B cell (primary cell): ENCODE data around the gene NFKBIB.

Experiments used
- EZH2 ChIP-seq: IDR thresholded peaks from 2 replicates; pipeline ENCODE4 v1.6.1; 2012; ENCODE audit warnings: borderline replicate concordance, low read depth, mild to moderate bottlenecking, moderate library complexity, low read length; ENCODE audit not compliant: insufficient read depth, poor library complexity, severe bottlenecking
- TF ChIP-seq, protein P1 (sequence below): fragments of 200-600 bp; IDR thresholded peaks from one replicate; pipeline ENCODE4 v1.8.0; 2022; ENCODE audit warnings: antibody characterized with exemption, mild to moderate bottlenecking

DNA sequence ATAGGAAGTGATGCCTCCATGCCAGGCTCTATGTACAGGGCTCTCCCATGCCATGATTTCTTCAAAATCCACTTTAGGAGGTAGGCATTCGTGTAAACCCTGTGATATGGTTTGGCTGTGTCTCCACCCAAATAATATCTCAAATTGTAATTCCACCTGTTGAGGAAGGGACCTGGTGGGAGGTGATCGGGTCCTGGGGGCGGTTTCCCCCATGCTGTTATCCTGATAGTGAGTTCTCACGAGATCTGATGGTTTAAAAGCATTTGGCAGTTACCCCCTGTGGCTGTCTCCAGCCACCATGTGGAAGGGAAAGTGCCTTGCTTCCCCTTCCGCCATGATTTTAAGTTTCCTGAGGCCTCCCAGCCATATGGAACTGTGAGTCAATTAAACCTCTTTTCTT, 22.7 kb downstream of the NFKBIB start:
- TF ChIP-seq, protein P1, sequence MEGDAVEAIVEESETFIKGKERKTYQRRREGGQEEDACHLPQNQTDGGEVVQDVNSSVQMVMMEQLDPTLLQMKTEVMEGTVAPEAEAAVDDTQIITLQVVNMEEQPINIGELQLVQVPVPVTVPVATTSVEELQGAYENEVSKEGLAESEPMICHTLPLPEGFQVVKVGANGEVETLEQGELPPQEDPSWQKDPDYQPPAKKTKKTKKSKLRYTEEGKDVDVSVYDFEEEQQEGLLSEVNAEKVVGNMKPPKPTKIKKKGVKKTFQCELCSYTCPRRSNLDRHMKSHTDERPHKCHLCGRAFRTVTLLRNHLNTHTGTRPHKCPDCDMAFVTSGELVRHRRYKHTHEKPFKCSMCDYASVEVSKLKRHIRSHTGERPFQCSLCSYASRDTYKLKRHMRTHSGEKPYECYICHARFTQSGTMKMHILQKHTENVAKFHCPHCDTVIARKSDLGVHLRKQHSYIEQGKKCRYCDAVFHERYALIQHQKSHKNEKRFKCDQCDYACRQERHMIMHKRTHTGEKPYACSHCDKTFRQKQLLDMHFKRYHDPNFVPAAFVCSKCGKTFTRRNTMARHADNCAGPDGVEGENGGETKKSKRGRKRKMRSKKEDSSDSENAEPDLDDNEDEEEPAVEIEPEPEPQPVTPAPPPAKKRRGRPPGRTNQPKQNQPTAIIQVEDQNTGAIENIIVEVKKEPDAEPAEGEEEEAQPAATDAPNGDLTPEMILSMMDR: no peak
- TF ChIP-seq EZH2: no peak
